WI38 (cell line): Measurements from ENCODE around the gene TMEM63B.
A peak's percentile ranks its signal among the peaks of the same experiment; 100 is the strongest.

Experiments
- H3K4me3 ChIP-seq: 2 replicates; pipeline ENCODE4 v1.5.1; 2011; ENCODE audit warnings: low read depth, mild to moderate bottlenecking, control low read depth, low read length
- TF ChIP-seq, protein P1 (sequence below): IDR thresholded peaks from 2 replicates; pipeline ENCODE4 v1.5.1; 2012; ENCODE audit warnings: low read depth, mild to moderate bottlenecking, control low read depth, low read length

The TMEM63B gene

DNA sequence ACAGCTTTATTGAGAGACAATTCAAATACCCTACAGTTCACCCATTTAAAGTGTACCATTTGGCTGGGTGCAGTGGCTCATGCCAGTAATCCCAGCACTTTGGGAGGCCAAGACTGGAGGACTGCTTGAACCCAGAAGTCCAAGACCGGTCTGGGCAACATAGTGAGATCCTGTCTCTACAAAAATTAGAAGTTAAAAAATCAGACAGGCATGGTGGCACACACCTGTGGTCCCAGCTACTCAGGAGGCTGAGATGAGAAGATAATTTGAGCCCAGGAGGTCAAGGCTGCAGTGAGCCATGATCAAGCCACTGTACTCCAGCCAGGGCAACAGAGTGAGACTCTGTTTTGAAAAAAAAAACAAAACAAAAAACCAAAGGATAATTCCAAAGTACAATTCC, 40.2 kb downstream of the TMEM63B start:
- TF ChIP-seq, protein P1, sequence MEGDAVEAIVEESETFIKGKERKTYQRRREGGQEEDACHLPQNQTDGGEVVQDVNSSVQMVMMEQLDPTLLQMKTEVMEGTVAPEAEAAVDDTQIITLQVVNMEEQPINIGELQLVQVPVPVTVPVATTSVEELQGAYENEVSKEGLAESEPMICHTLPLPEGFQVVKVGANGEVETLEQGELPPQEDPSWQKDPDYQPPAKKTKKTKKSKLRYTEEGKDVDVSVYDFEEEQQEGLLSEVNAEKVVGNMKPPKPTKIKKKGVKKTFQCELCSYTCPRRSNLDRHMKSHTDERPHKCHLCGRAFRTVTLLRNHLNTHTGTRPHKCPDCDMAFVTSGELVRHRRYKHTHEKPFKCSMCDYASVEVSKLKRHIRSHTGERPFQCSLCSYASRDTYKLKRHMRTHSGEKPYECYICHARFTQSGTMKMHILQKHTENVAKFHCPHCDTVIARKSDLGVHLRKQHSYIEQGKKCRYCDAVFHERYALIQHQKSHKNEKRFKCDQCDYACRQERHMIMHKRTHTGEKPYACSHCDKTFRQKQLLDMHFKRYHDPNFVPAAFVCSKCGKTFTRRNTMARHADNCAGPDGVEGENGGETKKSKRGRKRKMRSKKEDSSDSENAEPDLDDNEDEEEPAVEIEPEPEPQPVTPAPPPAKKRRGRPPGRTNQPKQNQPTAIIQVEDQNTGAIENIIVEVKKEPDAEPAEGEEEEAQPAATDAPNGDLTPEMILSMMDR, result no peak
- H3K4me3 ChIP-seq, result no peak overlapping the region

DNA sequence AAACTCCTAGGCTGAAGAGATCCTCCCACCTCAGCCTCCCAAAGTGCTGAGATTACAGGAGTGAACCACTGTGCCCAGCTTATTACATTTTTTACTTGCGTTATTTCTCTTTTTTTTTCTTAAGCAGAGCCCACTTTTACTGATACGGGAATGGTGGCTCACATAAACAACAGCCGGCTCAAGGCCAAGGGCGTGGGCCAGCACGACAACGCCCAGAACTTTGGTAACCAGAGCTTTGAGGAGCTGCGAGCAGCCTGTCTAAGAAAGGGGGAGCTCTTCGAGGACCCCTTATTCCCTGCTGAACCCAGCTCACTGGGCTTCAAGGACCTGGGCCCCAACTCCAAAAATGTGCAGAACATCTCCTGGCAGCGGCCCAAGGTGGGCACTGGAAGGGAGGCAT, 41.8 kb downstream of the TMEM63B start:
- TF ChIP-seq, protein P1, result no peak

DNA sequence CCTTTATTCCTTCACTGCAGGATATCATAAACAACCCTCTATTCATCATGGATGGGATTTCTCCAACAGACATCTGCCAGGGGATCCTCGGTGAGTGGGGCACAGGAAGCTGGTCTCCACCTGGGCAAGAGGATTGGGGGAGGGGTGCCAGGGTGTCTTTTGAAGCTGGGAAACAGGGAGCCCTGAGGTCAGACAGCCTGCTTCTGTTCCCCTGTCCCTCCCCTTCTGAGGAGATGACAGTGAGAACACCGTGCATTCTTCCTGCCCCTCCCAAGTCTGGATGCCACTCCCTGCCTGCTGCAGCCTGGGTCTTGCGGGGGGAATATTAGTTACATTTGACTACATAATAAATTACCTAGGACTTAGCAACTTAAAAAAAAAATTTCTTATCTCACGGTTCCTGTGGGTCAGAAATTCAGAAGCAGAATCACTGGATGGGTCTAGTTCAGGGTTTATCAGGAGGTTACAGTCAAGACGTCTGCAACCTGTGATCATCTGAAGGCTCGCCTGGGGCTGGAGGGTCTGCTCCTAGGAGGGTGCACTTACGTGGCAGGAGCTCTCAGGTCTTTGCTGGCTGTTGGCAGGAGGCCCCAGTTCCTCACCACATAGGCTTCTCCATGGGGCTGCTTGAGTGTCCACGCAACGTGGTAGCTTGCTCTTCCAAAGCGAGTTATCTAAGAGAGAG, 42.7 kb downstream of the TMEM63B start:
- H3K4me3 ChIP-seq, result no peak overlapping the region

More for the DNA sequence above, 41.8 kb downstream of the TMEM63B start:
- no peak overlapping the region for H3K4me3 ChIP-seq

DNA sequence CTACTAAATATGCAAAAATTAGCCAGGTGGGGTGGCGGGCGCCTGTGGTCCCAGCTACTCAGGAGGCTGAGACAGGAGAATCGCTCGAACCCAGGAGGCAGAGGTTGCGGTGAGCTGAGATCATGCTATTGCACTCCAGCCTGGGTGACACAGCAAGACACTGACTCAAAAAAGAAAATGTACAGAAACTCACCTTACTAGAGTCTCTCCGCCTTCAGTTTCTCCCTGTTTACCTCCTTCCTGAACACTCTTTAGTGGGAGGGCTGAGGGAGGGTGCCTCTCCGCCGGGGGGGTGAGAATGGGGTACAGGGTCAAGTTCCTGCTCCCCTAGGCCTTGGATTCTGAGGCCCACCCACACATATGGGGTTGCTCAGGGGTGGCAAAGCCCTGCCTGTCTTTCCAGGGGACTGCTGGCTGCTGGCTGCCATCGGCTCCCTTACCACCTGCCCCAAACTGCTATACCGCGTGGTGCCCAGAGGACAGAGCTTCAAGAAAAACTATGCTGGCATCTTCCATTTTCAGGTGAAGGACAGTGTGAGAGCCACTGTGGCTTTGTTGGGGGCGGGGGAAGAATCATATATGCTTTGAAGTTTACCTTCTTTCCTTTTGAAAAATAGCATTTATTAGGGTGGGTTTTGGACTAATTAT, 44.7 kb downstream of the TMEM63B start:
- TF ChIP-seq, protein P1, result no peak
- no peak overlapping the region for H3K4me3 ChIP-seq

More for the DNA sequence above, 42.7 kb downstream of the TMEM63B start:
- TF ChIP-seq, protein P1, result no peak

DNA sequence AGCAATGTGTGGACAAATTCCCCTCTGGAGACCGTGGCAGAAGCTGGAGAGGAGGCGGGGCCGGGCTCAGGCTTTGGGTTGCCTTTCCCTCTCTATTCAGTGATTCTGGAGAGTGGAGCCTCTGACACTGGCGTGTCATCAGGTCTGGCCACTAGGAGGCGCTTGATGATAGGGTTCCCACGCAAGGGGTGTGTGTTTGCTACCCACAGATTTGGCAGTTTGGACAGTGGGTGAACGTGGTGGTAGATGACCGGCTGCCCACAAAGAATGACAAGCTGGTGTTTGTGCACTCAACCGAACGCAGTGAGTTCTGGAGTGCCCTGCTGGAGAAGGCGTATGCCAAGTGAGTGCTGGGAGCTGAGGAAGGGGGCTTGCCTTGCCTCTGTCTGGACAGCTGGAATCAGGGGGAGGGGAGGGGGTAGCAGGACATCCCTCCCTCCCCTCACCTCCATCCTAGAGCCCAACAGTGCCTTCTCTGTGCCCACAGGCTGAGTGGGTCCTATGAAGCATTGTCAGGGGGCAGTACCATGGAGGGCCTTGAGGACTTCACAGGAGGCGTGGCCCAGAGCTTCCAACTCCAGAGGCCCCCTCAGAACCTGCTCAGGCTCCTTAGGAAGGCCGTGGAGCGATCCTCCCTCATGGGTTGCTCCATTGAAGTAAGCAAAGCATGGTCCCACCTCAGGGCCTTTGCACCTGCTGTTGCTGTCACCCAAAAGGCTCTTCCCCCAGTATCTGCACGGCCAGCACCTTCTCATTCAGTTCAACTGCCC, 45.6 kb downstream of the TMEM63B start:
- TF ChIP-seq, protein P1, result peak; percentile 95
- no peak overlapping the region for H3K4me3 ChIP-seq

DNA sequence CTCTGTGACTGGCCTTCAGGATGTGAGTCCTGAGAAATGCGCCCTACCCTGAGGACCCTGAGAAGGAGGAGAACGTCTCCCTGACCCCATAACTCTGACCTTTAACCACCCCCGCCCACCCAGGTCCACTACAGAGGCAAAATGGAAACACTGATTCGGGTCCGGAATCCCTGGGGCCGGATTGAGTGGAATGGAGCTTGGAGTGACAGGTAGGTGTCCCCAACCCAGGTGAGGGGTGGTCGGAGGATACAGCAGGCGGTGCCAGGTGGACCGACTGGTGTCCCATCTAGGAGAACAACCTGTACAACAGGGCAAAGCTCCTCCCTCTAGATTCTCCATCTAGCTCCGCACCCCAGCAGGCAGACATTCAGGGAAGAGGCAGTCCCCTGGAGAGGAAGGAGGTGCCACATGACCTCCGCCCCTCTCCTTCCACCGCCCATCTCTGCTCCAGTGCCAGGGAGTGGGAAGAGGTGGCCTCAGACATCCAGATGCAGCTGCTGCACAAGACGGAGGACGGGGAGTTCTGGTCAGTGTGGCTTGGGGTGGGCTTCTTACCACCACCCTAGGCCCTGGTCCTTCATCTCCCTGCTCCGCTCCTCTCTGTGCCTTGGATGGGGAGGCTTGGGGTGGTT, 48.9 kb downstream of the TMEM63B start:
- H3K4me3 ChIP-seq, result no peak overlapping the region
- TF ChIP-seq, protein P1, result no peak
